Measurements from ENCODE around the gene DFFA. TPM values are rescaled to one million over a fixed set of nuclear protein-coding genes. Genes with fewer than 3 reads are reported as not detected.

Gene DFFA
- total and polyA plus RNA-seq, 2 donors (not counting 3 experiments of a cell fraction or from before 2014, with no cell fraction given), result 30.0 to 44.5 TPM

GRCh38 chr1:10517677-10517982 lies 45.3 kb upstream of the DFFA start:
- H3K4me1 ChIP-seq (ENCODE audit: control insufficient read depth, extremely low read depth, insufficient read depth, low read length), result peaks cover 2% of the 10 kb centered on the region
- no peaks in the 10 kb centered on the region for H3K9me1 ChIP-seq (replicated peaks; ENCODE audit: control insufficient read depth, extremely low read depth, insufficient read depth, low read length)
- no peak overlapping the region for H2AFZ ChIP-seq (ENCODE audit: low read depth, low read length)
- no peaks in the 10 kb centered on the region for H3K27me3 ChIP-seq (ENCODE audit: control insufficient read depth in 2 of 2, insufficient read depth in 2 of 2, low read length in 2 of 2)
- ChIA-PET POLR2A (no interaction called here), CTCF (interaction anchor here (0.6 kb wide), 1 partner anchor 61 kb away, joined by 4 read pairs; no protein-coding TSS in a partner anchor)
- H3K4me2 ChIP-seq (ENCODE audit: insufficient read depth, low read length), result no peak overlapping the region
- H3K79me2 ChIP-seq (ENCODE audit: control insufficient read depth, insufficient read depth, low read length), result peaks cover 18% of the 10 kb centered on the region
- no peaks in the 10 kb centered on the region for H3K9me3 ChIP-seq (replicated peaks; ENCODE audit: control insufficient read depth, insufficient read depth, low read length)
- no peaks in the 10 kb centered on the region for H4K20me1 ChIP-seq (replicated peaks; ENCODE audit: control insufficient read depth, extremely low read depth, insufficient read depth, low read length)
- no peaks in the 10 kb centered on the region for H3K36me3 ChIP-seq (ENCODE audit: control insufficient read depth in 2 of 2, extremely low read depth in 1 of 2, insufficient read depth in 2 of 2, low read length in 2 of 2)
- TF ChIP-seq MAX (IDR thresholded peaks at IDR 0.05; ENCODE audit: insufficient read depth, insufficient read length) (no peak), POLR2A (IDR thresholded peaks at IDR 0.05; ENCODE audit: low read depth, low read length) (no peak), JUN (IDR thresholded peaks at IDR 0.05; ENCODE audit: borderline replicate concordance, insufficient read depth, insufficient read length, low read depth) (no peak), MYC (IDR thresholded peaks at IDR 0.05; ENCODE audit: low read depth, low read length) (no peak), FOS (IDR thresholded peaks at IDR 0.05; ENCODE audit: borderline replicate concordance, insufficient read depth, low read length) (no peak), GATA2 (IDR thresholded peaks at IDR 0.05; ENCODE audit: insufficient read depth, insufficient read length, low read depth, low read length) (no peak), EZH2 (IDR thresholded peaks at IDR 0.05; ENCODE audit: borderline replicate concordance, low read depth, low read length, severe bottlenecking) (no peak), POLR2AphosphoS5 (IDR thresholded peaks at IDR 0.05; ENCODE audit: insufficient read depth, low read depth, low read length) (no peak)
- TF ChIP-seq, protein P1, sequence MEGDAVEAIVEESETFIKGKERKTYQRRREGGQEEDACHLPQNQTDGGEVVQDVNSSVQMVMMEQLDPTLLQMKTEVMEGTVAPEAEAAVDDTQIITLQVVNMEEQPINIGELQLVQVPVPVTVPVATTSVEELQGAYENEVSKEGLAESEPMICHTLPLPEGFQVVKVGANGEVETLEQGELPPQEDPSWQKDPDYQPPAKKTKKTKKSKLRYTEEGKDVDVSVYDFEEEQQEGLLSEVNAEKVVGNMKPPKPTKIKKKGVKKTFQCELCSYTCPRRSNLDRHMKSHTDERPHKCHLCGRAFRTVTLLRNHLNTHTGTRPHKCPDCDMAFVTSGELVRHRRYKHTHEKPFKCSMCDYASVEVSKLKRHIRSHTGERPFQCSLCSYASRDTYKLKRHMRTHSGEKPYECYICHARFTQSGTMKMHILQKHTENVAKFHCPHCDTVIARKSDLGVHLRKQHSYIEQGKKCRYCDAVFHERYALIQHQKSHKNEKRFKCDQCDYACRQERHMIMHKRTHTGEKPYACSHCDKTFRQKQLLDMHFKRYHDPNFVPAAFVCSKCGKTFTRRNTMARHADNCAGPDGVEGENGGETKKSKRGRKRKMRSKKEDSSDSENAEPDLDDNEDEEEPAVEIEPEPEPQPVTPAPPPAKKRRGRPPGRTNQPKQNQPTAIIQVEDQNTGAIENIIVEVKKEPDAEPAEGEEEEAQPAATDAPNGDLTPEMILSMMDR (IDR thresholded peaks at IDR 0.05; ENCODE audit: extremely low read depth in 1 of 2, insufficient read depth in 1 of 2, low read depth in 1 of 2, low read length in 2 of 2), result no peak
- intact Hi-C loops (cut with micrococcal nuclease) (no loop called here), dilution Hi-C loops (cut with MboI; ENCODE audit: extremely low pct_ligation_motif_present, low sequenced_read_pairs) (no loop called here)
- BruUV-seq (replicated peaks), result no TSS peak
- no peak overlapping the region for H3K4me3 ChIP-seq (replicated peaks in 1 of 3; ENCODE audit: insufficient read depth in 1 of 3, low read depth in 1 of 3, low read length in 3 of 3)
- DNase-seq (ENCODE audit: low read depth, low spot score) (no peak), FAIRE-seq (no peak)
- no peak overlapping the region for H3K27ac ChIP-seq (ENCODE audit: insufficient read depth, low read depth, low read length)
- H3K9ac ChIP-seq (replicated peaks; ENCODE audit: extremely low read depth, insufficient read depth, low read length), result no peak overlapping the region
